ENCODE measurements around the gene PRKAR2B. TPM values are rescaled to one million over a fixed set of nuclear protein-coding genes. Genes with fewer than 3 reads are reported as not detected.

The PRKAR2B gene
- total RNA-seq, 1 donor from 2014 or later = 21.8 TPM

DNA sequence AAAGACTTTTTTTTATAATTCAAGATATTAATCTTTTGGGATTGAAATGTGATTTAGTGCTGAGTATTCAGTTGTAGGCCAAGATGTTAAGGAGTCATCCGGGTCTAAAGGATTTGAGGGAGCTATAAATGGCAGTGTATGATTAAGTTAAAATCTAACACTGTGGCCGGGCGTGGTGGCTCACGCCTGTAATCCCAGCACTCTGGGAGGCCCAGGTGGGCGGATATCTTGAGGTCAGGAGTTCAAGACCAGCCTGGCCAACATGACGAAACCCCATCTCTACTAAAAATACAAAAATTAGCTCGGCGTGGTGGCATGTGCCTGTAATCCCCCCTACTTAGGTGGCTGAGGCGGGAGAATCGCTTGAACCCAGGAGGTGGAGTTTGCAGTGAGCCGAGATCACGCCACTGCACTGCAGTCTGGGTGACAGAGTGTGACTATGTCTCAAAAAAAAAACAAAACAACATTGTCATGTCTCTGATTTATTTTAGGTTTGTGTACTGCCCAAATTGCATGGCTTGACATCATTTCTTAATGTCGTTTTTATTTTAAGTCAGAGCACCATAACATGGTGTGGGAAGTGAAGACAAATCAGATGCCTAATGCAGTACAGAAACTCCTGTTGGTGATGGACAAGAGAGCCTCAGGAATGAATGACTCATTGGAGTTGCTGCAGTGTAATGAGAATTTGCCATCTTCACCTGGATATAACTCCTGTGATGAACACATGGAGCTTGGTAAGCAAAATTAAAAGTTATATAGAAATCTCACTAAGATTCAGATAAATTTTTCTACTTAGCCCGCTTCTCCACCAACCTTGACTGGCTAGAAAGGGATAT is 135.0 kb downstream of the PRKAR2B start:
- TF ChIP-seq, protein P1, sequence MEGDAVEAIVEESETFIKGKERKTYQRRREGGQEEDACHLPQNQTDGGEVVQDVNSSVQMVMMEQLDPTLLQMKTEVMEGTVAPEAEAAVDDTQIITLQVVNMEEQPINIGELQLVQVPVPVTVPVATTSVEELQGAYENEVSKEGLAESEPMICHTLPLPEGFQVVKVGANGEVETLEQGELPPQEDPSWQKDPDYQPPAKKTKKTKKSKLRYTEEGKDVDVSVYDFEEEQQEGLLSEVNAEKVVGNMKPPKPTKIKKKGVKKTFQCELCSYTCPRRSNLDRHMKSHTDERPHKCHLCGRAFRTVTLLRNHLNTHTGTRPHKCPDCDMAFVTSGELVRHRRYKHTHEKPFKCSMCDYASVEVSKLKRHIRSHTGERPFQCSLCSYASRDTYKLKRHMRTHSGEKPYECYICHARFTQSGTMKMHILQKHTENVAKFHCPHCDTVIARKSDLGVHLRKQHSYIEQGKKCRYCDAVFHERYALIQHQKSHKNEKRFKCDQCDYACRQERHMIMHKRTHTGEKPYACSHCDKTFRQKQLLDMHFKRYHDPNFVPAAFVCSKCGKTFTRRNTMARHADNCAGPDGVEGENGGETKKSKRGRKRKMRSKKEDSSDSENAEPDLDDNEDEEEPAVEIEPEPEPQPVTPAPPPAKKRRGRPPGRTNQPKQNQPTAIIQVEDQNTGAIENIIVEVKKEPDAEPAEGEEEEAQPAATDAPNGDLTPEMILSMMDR (IDR thresholded peaks at IDR 0.05; ENCODE audit: borderline replicate concordance) = no peak
- Histone ChIP-seq H3K27me3 (ENCODE audit: low read depth) (no peaks in the 10 kb centered on the region), H3K36me3 (peaks cover 35% of the 10 kb centered on the region), H3K27ac (replicated peaks) (no peak overlapping the region), H3K9me3 (replicated peaks) (no peaks in the 10 kb centered on the region), H3K4me1 (peaks cover 88% of the 10 kb centered on the region), H3K4me3 (no peak overlapping the region)
- intact Hi-C loops (cut with micrococcal nuclease) = no loop called here
- DNase-seq = no peak

DNA sequence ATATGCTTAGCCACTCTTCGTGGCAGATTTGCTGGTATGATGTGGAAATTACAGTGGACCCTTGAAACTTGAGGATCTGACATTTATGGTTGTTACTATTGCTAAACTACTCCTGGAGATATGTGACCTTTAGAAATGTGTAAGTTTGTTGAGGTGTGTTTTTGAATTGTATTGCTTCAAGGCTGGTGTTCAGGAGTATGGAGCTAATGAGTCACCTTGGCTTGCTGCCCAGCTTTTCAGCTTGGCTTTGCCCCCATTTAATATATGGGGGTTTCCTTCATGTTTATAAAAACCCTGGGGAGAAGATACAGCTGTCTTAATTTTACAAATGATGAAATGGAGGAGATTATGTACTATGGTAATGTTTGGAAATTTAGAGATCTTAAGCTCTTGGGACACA is 135.9 kb downstream of the PRKAR2B start:
- no peaks in the 10 kb centered on the region for H3K9me3 ChIP-seq (replicated peaks)
- no peaks in the 10 kb centered on the region for H3K27me3 ChIP-seq (ENCODE audit: low read depth)
- peaks cover 86% of the 10 kb centered on the region for H3K4me1 ChIP-seq
- DNase-seq = no peak
- H3K27ac ChIP-seq (replicated peaks) = peak overlapping the region; percentile 4
- no peak overlapping the region for H3K4me3 ChIP-seq
- TF ChIP-seq, protein P1 (IDR thresholded peaks at IDR 0.05; ENCODE audit: borderline replicate concordance) = no peak
- intact Hi-C loops (cut with micrococcal nuclease) = no loop called here
- peaks cover 44% of the 10 kb centered on the region for H3K36me3 ChIP-seq

DNA sequence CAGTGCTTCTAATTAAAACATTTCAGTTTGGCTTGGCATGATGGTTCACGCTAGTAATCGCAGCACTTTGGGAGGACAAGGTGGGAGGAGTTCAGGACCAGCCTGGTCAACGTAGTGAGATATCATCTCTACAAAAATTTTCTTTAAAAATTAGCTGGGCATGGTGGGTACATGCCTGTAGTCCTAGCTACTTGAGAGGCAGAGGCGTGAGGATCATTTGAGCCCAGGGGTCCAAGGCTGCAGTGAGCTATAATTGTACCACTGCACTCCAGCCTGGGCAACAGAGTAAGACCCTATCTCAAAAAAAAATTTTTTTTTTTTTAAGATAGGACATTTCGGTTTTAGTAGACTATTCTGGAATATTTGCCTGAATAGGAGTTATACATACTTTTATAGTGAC is 136.7 kb downstream of the PRKAR2B start:
- H3K27ac ChIP-seq (replicated peaks) = peak overlapping the region; percentile 4
- H3K36me3 ChIP-seq = peaks cover 52% of the 10 kb centered on the region
- no peak overlapping the region for H3K4me3 ChIP-seq
- H3K9me3 ChIP-seq (replicated peaks) = no peaks in the 10 kb centered on the region
- TF ChIP-seq, protein P1 (IDR thresholded peaks at IDR 0.05; ENCODE audit: borderline replicate concordance) = no peak
- H3K4me1 ChIP-seq = peaks cover 81% of the 10 kb centered on the region
- intact Hi-C loops (cut with micrococcal nuclease) = no loop called here
- DNase-seq = no peak
- H3K27me3 ChIP-seq (ENCODE audit: low read depth) = no peaks in the 10 kb centered on the region

DNA sequence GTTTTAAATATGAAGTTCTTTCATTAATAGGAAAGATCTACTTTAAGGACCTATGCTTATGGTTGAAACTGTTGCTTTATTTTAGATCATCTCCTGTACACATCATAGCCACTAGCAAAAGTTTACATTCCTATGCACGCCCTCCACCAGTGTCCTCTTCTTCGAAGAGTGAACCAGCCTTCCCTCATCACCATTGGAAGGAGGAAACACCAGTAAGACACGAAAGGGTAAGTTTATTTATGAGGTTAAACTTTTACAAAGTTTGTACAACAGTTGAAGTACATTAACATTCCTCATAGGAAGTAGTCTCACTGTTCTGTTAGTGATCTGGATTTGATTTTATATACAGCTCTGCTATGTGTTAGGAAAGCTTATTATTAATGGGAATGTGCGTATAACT is 141.2 kb downstream of the PRKAR2B start:
- H3K9me3 ChIP-seq (replicated peaks) = no peaks in the 10 kb centered on the region
- H3K27ac ChIP-seq (replicated peaks) = no peak overlapping the region
- H3K36me3 ChIP-seq = peaks cover 97% of the 10 kb centered on the region
- H3K4me1 ChIP-seq = peaks cover 46% of the 10 kb centered on the region
- H3K27me3 ChIP-seq (ENCODE audit: low read depth) = no peaks in the 10 kb centered on the region
- H3K4me3 ChIP-seq = no peak overlapping the region
- TF ChIP-seq, protein P1 (IDR thresholded peaks at IDR 0.05; ENCODE audit: borderline replicate concordance) = no peak
- no peak for DNase-seq
- intact Hi-C loops (cut with micrococcal nuclease) = no loop called here

DNA sequence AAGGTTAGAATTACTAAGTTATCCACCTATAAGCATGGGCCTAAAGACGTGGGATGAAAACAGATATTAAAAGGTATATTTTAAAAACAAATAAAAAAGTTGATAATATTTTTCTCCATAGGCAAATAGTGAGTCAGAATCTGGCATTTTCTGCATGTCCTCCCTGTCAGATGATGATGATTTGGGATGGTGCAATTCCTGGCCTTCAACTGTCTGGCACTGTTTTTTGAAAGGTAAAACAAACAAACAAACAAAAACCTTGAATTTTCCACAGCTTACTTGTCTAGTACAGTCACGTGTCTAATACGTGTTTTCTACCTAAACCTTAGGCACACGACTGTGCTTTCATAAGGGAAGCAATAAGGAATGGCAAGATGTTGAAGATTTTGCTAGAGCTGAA is 141.7 kb downstream of the PRKAR2B start:
- H3K4me1 ChIP-seq = peaks cover 41% of the 10 kb centered on the region
- H3K27me3 ChIP-seq (ENCODE audit: low read depth) = no peaks in the 10 kb centered on the region
- H3K9me3 ChIP-seq (replicated peaks) = no peaks in the 10 kb centered on the region
- intact Hi-C loops (cut with micrococcal nuclease) = no loop called here
- H3K36me3 ChIP-seq = peaks cover 100% of the 10 kb centered on the region
- no peak for DNase-seq
- H3K27ac ChIP-seq (replicated peaks) = no peak overlapping the region
- TF ChIP-seq, protein P1 (IDR thresholded peaks at IDR 0.05; ENCODE audit: borderline replicate concordance) = no peak
- H3K4me3 ChIP-seq = no peak overlapping the region

Data from left ventricle myocardium inferior (tissue), 1 donor.